HPDE6-E6E7 (cell line): ENCODE data around the gene ACTL7B.
"Not testable (repeated sequence)": the region's sequence is repeated elsewhere in the genome, so short reads cannot be mapped to it uniquely, and the experiment has no call there.

ENCODE experiments used
- DNase-seq: peaks from one replicate; pipeline ENCODE4 v3.0.0; 2011; ENCODE audit warnings: missing footprints; ENCODE audit errors: extremely low spot score

Gene ACTL7B

DNA sequence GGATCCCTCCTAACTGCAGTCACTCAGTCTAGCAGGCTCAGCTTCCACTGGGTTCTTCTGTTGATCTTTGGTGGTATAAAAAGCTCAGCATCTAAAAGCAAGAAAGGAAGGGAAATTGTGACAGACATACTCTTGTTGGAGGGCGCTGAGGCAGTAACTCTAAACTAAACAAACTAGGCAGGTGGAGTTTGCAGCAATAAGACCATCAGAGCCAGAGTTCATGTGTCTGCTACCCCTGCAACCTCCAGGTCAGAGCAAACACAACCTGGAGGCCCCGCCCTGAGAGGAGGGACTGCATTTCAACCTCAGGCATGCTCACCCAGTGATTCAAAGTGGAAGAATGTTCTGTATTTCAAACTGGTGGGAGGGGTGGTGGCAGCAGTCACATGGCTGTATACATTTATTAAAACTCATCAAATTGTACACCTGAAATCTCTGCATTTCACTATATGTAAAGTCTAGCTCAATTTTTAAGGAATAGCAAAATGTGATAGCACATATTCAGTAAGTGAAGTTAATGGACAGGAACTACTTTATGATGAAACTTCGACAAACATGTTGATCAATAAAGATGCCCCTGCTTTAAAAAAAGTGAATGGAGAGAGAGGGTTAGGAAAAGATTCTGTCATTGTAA, 13.4 kb upstream of the ACTL7B start:
- DNase-seq, result peak; percentile 95

DNA sequence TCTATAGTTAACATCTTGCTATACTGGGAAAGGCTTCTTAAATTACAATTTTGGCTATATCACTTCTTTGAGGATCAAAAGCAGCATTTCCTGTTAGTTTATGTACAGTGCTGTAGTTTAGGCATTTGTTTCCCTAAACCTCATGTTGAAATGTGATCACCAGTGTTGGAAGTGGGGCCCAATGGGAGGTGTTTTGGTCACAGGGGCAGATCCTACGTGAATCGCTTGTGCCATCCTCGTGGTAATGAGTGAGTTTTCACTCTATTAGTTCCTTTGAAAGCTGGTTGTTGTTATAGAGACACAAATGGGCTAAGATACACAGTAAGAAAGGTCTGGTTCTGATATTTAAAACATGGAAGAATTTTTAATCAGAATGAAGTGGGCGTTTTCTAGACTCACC, 12.0 kb upstream of the ACTL7B start:
- DNase-seq, result no peak

DNA sequence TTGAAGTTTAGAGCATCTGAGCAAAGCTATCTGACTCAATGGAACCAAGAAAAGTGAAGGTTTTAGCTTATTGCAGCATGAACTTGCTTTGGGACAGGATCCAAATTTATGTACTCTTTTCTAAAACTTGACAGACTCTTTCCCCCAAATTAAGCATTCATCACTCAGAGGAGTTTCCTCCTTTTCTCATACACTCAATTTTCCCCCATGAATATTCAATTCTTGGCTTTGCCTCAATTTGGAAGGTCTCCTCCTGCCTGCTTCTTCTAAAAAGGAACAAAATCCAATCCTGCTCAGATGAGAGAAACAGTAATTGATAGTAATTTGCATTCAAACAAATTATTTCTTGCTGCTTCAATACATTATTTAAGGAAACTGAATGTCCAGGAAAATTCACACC, 11.3 kb upstream of the ACTL7B start:
- DNase-seq, result no peak

DNA sequence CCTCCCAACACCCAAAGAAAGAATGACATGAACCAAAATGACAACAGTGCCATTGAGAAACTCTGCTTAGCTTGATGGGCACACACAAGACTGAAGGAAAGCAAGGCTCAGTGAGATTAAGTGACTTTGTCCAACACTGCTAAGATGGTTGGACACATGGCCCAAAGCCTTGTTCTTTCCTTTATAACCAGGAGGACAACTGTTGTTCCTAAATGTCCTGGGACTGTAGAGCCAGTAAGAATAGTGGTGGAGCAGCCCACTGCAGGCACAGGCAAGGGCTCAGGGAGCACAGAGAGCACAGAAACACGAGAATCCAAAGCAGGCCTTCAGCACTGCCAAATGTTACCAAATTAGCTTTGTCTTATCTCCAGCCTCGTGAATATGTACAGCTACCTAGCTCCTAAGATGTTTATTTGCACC, 10.2 kb upstream of the ACTL7B start:
- no peak for DNase-seq

DNA sequence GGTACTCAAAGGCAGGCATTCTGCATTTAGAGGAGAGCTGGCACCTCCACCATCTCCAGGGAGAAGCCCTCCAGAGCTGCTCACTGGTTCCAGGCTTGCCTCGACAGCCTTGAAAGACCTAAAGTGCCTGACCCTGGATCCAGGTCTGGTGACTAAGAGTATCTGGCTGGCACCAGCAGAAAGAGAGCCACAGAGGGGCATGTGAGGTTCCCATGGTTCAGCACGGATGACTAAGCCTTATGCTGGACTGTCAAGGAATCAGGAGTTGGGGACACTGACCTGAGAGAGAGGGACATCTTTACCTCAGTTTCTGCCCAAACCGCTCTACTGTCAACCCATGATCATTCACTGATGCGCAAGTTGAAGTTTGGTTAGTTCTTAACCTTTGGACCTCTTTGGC, 9.3 kb upstream of the ACTL7B start:
- no peak for DNase-seq

DNA sequence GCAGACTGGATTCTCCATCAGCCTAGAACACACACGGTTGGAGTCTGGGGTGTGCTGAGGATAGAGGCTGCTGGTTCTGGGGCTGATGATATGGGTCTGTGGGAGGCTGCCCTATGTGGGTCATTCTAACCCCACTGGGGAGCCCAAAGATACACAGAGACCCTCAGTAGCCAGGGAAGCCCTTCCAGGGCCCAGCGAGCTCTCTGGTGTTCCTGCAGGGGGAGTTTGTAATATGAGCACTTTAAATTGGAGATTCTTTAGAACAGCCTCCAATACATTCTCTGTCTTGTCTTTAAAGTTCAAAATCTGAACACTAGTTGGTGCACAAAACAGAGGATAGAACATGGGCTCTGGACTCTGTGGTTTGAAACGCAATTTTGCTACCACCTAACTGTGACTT, 8.7 kb upstream of the ACTL7B start:
- no peak for DNase-seq

DNA sequence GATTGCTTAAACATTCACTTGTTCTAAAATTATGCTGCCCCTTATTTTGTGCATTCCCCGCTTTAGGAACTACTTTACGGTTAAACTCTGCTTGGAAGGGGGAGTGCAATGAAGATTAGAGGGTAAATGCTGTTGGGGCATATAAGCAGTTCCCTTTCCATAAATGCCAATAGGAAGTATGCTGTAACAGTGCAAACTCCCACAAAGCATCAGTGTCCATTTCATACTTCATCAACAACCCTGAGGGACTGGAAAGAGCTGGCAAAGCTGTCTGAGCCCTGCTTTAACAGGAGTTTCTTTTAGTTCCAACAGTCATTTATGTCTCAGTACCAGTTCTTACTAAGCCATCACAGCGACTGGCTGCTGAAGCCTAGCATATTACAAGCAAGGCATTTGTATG, 8.1 kb upstream of the ACTL7B start:
- DNase-seq, result no peak

DNA sequence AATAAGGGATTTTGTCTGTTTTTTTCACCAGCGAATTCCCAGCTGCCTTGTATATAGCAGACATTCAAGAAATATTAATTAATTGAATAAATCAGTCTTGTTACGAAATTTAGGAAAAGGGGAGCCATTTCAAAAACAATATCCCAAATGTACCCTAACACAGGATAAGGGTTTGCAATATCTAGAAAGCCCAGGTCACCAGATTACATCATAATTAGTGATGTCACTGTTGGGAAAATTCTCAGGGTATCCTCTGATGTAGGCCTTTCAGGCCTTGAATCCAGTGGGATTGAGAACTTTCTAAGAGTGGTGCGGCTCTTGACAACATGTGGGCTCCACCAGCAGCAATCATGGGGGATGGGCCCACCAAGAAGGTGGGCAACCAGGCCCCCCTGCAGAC, 6.2 kb upstream of the ACTL7B start, which contains the start of gene ACTL7A:
TSS of gene ACTL7A (plus strand) at position 270 of the 400 bp plus-strand sequence. CDS start at position 327, 57 bp downstream.
- no peak for DNase-seq

DNA sequence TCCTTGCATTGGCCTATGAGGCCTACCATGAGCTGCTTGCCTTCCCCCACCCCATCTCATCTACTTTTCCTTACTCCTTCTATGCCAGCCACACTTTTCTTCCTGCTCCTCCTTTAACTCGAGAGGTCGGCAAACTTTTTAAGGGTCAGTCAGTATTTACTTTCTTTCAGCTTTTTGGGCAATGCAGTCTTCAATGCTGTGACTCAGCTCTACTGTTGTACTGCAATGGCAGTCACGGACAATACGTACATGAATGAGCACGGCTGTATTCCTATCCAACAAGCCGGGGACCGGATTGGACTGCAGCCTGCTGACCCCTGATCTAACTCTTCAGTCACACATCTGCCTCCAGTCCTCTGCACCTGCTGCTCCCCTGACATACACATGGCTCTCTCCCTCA, 5.7 kb upstream of the ACTL7B start:
- DNase-seq, result no peak

DNA sequence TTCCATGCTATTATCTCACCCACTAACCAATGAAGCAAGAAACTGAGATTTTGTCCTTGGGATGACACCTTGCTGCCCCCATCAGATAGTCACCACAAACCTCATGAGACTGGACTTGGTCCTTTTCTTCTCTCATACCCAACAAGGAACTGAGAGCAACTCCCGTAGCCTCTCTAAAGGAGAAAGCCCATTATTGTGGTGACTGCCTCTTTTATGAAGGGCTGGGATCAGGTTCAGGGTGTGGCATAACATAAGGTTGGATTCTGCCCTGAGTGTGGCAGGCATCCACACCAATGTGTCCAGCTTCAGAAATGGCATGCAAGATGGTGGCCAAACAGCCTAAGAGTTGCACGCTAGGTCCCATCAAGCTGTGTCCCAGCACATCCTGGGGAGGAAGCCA, 5.0 kb upstream of the ACTL7B start:
- DNase-seq, result no peak

DNA sequence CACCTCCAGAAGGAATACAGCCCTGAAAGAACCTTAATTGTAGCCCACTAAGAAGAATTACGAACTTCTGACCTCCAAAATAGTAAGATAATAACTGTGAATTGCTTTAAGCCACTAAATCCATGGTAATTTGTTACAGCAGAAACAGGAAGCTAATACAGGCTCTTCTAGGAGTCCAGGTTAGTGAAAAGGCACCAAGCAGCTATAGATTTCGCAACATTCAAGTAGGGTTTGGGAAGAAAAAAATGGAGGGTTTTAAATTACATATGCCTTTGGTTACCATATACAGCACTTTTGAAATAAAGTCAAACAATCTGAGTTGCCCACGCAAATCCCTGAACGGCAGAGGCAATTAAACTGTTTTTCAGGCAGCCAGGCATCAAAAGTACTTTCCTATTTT, 4.6 kb upstream of the ACTL7B start:
- no peak for DNase-seq

DNA sequence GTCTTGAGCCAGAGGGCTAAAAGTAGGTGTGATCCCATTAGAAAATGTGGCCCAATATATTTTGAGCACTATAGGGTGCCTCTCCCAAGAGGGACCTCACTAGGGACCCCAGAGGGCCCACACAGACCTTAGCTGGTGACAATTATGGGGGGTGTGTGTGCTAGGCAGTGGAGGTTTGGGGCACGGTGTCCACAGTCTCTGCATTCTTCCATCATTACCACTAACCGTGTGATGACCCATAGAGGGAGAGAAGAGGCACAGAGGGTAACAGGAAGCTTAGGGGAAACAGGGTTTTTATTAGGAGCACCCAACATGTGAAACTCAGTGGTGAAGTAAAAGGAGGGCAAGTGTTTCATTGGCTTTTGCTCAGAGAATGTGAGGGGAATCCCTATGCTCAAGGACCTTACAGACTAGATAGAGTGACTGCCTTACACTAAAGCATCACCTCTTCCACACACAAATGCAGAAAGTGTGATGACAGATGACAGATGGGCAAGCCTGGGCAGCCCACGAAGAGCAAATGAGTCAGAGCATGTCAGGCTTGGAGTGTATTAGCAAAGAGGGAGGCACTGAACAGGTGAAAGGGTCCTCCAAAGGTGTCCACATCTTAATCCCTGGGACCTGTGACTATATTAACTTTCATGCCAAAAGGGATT, 3.8 kb upstream of the ACTL7B start:
- peak; percentile 91 for DNase-seq

DNA sequence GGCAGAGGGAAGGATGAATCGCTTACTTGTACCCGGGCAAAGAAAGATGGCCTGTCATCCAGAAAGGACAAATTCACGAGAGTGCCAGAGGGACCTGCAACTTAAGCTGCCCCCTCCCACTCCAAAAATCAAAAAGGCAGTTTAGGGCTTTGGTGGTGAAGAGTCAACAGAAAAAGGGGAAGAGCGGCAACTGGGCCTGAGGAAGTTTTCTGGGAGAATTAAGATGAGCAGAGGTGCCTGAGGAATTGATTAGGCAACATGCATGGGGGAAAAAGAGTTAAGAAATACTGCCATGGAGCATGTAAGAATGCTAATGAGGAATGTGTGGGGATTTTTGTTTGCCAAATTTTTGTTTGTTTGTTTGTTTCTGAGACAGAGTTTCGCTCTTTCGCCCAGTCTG, 1.8 kb upstream of the ACTL7B start:
- DNase-seq, result no peak

DNA sequence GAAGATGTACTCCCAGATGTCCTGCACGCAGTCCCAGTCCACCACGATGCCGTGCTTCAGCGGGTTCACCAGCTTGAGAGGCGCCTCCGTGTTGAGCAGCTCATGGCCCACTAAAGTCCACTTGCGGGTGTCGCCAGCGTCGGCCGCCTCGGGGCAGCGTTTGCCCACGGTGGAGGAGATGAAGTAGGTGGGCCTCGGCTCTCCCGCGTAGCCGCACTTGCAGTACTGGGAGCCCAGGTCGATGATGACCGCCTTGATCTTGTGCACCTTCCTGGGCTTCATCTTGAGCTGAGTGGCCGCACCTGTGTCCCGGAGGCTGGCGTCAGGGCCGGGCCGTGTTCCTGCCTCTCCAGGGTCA, 278 bp downstream of the ACTL7B start:
- no peak for DNase-seq

DNA sequence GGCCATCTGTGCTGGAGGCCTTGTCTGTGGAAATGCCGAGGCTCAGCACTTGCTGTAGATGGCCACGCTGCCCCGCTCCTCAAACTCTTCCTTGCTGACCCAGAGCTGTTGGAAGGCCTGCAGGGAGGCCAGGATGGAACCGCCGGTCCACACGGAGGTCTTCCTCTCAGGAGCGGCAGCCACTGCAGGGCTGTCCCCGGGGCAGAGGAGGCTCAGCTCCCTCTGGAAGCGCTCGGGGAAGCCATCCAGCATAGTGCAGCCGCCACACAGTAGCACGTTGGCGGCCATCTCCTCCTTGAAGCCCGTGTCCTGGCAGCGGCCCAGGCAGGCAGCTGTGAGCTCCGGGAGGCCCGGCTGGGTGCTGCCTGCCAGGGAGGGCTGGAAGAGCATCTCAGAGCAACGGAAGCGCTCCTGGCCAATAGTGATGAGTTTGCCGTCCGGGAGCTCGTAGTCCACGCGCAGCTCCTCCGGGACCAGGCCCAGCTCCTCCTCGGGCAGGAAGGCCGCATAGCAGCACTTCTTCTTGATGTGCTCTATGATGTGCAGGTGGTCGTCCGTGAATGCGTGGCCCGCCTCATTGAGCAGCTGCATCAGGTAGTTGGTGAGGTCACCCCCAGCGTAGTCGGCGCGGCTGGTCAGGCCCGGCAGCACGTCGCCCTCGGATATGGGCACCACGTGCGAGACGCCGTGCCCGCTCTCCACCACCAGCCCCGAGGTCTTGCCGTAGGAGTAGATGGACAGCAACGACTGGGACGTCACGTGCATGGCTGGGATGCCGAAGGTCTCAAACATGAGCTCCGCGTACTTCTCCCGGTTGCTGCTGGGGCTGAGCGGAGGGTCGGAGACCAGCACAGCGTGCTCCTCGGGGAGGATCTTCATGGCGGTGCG, 901 bp downstream of the ACTL7B start:
- no peak for DNase-seq

DNA sequence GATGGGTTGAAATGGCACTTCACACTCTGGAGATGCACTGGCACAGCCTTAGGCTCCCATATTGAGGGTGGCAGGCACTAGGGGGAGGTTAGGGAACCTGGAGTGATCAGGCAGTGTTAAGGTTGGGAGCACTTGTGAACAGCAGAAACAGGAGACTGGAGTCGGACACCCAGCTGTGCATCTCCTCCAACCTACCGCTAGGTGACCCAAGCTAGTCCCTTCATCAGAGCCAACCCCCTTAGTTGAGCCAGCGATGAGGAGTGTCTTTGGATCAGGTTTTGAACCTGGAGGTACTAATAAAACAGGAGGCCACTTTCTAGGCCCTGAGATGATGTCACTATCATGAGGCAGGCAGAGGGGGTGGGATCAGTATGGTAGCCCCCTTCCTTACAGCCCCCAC, 1.7 kb downstream of the ACTL7B start:
- DNase-seq, result no peak

DNA sequence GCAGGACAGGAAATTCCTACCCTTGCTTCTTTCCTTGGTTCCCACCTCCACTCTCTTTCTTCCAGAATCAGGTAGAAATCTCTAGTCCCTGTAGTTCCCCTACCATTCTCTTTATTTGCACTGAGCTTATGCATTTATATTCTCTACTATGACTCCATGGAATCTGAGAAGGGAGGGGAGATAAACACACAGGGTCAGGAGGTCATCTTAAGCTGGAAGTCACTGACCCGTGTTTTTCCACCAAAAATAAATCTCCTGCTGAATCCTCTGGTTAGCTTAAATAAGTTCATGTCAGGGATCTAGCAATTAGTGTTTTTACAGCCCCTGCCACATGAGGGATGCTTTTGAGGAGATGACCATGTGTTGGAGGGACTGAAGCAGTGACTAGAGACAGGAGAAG, 3.7 kb downstream of the ACTL7B start:
- DNase-seq, result no peak

DNA sequence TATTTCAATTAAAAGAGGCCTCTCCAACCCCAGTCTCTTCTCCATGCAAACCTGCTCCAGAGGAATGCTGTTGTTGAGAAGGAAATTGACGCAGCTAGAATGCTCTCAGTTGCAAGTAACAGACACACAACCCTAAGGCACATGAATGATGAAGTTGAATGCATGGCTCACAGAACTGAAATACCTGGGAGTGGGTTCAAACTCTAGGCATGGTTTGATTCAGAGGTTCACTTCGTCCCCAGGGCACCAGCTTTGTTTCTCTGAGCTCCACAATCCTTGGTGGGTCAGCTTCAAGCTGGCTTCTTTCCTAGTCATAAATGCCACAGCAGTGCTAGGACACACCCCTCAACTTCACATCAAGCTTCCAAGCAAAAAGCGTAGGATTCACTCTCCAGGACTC, 4.6 kb downstream of the ACTL7B start:
- no peak for DNase-seq

DNA sequence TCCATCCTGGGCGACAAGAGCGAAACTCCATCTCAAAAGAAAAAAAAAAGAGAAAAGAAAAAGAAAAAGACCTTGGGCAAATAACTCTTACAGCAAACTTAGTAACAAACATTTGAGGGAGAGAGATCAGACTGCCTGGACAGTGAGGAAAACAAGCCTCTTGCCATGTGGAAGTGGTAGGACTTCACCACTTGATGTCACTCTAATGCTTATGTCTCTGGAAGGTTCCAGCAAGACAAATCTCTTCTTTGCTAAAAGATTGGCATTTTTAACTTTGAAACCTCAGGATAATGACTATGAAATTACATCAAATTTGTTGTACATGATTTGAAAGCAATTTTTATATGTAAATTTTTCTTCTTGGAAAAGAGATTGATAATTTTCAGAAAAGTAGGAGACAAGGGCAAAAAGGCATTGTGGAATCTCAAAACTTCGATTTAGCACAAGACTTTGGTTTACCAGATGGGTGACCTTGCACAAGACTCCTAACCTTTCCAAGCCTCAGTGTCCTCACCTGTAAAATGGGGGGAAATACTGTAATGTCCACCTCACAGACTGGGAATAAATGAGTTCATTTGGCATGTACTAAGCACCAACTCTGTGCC, 5.4 kb downstream of the ACTL7B start:
- DNase-seq, result no peak

DNA sequence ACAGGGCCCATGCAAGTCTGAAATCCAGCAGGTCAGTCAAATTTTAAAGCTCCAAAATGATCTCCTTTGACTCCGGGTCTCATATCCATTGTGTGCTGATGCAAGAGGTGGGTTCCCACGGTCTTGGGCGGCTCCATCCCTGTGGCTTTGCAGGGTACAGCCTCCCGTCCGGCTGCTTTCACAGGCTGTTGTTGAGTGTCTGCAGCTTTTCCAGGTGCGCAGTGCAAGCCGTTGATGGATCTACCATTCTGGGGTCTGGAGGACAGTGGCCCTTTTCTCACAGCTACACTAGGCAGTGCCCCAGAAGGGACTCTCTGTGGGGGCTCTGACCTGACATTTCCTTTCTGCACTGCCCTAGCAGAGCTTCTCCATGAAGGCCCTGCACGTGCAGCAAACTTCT, 7.5 kb downstream of the ACTL7B start:
- not testable (repeated sequence) for DNase-seq

DNA sequence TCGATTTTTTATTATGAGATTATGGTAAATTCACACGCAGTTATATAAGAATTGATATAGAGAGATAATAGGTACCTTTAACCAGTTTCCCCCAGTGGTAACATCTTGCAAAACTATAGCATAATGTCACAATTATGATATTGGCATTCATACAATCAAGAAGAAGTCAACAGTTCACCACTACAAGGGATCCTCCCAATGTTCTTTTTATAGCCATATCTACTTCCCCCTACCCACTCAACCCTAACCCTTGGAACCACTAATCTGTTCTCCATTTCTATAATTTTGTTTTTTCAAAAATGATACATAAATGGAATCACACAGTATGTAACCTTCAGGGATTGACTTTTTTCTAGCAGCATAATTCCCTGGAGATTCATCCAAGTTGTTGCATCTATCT, 9.8 kb downstream of the ACTL7B start:
- DNase-seq, result no peak

DNA sequence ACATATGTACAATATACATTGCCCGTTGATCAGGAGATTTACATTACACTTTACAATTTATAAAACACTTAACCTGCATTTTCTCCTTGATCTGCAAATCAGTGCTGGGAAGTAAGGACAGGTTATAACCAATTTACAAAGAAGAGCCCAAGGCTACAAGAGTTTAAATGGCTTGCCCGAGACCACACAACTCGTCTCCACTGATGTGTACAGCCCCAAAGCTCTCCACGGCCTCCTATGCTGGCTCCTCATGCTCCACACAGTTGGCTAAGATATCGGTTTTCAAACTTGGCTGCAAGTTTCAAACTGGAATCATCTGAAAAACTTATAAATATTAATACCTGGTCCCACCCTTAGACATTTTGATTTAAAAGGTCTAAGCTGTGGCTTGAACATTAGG, 10.3 kb downstream of the ACTL7B start:
- DNase-seq, result no peak

DNA sequence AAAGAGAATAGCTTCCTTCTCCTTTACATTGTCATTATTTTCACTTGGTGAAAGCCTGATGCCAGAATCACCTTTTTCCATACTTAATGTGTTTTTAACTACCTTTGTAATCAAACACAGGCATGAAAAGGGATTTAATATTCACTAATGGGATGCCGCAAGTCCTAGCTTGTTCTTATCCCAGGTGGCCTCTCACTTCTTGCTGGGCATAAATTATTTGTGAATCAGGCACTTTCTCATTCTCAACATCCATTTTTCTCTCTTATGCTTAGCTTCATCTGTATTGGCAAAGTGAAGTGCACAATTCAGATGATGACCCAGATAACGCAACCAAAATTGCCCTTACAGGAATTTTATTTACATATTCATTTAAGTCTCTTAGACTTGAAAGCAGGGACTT, 10.9 kb downstream of the ACTL7B start:
- no peak for DNase-seq
